Fibroblast of peridontal ligament (primary cell): ENCODE data around the gene GPRC5C.

ENCODE experiments used
- DNase-seq: peaks from one replicate; pipeline ENCODE4 v3.0.0-alpha.2; 2010; ENCODE audit errors: extremely low read depth

GPRC5C gene, protein sequence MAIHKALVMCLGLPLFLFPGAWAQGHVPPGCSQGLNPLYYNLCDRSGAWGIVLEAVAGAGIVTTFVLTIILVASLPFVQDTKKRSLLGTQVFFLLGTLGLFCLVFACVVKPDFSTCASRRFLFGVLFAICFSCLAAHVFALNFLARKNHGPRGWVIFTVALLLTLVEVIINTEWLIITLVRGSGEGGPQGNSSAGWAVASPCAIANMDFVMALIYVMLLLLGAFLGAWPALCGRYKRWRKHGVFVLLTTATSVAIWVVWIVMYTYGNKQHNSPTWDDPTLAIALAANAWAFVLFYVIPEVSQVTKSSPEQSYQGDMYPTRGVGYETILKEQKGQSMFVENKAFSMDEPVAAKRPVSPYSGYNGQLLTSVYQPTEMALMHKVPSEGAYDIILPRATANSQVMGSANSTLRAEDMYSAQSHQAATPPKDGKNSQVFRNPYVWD

DNA sequence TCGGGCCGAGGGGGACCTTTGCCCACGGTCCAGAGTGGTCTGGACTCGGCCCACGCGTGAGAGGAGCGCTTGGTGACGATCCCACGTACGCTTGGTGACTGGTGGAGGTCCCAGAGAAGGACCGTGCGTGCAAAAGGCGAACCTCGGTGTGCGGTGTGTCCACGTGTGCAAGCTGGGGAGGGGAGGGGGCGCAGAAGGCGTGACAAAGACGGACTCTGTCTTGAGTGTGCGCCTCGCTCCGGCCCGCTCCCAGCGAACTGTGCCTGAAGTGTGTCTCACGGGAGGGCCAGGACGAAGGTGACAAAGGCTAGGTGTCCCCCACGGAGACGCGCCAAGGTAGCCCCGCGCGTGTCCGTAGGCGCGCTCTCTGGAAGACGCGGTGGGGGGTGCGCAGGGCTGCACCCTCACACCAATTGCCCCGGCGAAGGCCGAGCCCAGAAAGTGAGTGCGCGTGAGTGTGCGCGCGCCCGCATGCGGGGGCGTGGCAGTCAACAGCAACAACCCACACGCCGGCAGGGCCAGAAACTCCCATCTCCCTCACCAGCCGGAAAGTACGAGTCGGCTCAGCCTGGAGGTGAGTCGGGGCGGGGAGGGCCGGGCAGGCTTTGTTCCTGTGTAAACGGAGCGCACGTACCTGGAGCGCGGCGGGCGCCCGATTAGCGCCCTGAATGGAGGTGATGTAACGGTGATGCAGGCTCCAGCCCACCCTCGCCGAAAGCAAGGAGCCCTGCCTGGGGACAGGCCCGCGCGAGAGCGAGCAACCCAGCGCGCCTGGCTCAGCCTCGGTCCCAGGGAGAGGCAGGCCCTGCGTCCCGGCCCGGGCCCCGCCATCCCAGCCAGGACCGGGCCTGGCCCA is at the start of gene GPRC5C:
TSS of gene GPRC5C (plus strand) at position 521 of the 856 bp plus-strand sequence. CDS start 7,689 bp downstream, outside the sequence.
- no peak for DNase-seq

DNA sequence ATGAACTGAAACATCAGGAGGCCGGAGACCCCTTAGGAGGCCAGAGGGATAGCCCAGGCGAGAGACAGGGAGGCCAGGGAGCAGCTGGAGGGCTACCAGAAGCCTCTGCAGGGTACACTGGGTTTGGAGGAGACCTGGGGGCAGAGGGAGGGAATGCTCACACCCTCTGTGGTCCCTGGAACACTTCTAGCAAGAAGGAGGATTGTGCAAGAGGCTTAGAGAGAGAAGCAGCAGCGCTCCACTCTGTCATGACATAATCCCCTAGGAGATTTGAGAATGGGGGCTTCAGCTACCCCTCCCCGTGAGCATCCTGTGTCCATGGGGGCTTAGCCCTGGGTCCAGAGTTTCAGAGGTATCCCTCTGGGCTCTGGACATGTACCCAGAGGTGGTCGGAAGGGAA is 48.7 kb upstream of the GPRC5C start:
- DNase-seq = no peak

DNA sequence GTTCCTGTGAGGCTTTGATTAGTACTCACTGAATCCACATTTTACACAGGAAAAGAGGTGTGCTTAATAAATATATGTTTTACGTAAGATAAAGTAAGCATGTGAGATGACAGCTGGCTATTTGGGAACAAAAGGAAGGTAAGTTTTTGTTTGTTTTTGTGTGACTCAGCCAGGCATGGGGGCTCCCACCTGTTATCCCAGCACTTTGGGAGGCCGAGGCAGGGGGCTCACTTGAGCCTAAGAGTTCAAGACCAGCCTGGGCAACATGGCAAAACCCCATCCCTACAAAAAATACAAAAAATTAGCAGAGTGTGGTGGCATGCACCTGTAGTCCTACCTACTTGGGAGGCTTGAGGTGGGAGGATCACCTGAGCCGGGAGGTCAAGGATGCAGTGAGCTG is 46.7 kb upstream of the GPRC5C start:
- no peak for DNase-seq

DNA sequence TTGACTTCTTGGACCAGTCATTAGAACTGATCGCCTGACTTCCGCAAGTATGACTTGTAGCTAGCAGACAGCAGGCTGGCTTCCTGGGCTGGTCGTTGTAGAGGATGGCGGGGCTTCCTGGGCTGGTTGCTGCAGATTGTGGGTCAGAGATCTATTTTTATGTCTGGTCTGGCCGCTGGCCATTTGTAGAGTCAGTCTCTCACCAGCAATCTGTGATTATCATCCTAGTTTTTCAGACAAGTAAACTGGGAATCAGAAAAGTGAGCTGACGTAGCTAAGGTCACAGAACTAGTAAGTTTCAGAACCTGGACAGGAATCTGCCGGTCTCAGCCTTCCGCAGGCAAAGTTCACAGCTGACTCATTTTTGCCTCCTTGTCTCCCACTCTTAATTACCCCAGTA is 45.5 kb upstream of the GPRC5C start:
- DNase-seq = no peak

DNA sequence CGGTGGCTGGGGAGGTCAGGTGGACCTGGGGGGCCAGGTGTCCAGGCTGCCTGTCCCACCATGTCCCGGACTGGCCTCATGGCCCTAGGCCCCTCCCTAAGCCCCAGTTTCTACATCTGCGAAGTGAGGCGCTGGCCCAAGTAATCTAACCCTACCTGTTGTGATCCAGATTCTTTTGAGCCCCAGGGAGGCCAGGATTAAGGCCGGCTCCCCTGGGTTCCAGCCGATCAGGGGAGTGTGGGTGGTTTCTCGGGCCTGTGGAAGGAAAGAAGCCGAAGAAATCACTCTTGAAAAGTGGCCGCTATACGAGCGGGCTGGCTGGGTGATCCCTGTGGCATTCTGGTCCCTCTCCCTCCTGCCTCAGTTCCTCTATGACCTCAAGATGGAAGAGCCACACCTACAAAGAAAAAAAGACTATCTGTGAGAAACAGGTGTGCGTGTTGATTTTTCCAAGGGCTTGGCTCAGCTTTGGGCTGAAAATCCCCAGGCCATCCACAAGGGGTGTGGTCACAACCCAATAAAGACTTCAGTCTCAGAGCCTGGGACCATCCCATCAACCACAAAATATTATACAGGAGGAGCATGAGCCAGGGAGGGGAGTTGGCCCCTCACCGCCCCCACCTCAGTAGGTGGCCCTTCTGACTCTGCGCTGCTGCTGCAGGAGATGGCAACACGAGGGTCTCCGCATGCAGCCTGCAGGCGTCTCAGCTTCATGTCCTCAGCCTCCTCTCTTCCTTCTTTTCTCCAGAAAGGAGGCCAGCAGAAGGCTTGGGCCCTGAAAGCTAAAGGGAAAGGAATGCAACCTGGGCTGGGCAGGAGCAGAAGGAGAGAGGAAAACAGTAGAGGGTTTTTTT is 44.3 kb upstream of the GPRC5C start:
- DNase-seq = no peak

DNA sequence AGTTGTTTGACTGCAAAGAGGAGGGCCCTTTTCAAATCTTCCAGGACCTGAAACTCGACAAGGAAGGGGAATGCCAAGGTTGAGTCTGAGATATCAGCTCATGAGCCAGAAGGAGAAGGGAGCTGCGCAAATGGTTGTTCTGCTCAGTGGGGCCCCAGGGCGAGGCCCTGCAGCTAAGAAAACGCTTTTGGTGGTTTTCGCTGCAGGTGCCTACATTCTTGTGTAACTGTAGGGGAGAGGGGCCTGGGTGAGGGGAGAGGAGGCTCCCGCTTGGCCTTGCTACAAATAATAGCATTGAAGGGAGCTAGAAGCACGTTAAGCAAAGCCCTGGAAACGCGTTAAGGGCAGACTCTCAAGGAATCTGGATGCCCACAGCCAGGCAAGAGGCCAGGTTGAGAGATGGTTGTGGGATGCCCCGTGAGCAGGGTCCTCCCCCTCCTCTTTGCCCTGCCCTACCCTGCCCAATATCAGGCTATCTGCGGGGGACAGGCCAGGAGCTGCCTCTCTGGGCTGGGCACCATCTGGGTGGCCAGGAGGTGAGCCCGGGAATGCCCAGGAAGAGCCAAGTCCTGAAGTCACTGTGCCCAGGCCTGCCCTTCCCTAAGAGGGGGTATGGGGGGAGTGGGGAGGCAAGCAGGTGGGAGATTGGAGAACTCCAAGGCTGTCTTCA is 42.7 kb upstream of the GPRC5C start:
- no peak for DNase-seq

DNA sequence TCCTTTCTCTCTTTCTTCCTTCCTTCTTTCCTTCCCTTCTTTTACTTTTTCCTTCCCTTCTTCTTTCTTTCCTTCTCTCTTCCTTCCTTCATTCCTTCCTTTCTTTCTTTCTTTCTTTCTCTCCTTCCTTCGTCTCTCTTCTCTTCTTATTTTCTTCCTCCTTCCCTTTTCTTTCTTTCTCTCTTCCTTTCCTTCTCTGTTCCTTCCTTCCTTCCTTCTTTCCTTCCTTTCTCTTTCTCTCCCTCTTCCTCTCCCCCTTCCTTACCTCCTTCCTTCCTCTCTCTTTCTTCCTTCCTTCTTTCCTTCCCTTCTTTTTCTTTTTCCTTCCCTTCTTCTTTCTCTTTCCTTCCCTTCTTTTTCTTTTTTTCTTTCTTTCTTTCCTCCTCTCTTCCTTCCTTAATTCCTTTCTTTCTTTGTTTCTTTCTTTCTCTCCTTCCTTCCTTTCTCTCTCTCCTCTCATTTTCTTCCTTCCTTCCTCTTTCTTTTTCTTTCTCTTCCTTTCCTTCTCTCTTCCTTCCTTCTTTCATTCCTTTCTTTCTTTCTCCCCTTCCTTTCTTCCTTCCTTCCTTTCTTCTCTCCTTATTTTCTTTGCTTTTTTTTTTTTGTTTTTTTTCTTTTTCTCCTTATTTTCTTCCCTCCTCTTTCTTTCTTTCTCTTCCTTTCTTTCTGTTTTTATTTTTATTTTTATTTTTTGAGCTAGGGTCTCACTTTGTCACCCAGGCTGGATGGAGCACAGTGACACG is 41.8 kb upstream of the GPRC5C start:
- no peak for DNase-seq

DNA sequence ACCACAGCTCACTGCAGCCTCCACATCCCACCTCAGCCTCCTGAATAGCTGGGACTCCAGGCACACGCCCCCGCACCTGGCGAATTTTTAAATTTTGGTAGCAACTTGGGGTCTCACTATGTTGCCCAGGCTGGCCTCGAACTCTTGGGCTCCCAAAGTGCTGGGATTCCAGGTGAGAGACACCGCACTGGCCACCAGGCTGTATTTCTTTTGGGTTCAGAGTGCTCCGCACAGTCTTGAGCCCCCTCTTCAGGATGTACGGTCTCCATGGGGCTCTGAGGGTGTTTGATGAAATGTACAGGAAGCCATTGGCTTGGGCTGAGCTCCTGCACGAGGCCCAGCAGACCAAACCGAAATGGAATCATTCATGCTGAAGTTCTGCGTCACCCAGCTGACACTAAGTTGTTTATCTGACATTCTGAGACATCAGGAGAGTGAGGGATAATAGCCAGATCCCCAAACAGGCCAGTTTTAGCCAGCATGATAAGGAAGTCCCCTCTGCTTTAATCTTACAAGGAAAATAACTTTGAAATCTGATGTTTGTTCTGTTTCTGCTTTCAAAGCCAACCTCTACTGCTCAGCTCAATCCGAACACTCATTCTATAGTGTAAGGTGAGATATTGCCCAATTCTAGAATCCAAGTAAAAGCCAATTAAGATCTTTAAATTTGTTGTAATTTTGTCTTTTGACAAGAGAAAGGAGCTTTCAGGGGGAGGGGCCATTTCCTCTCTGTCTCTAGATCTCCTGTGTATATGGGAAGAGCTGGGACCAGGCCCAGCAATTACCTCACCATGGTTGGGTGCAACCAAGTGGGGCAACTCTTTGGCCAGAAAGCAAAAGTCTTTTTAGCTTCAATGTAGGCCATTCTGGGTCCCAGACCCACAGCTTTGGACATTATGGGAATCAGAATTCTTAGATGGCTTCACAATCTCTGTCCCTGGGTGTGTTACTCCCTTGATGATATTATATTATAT is 40.9 kb upstream of the GPRC5C start:
- DNase-seq = no peak

DNA sequence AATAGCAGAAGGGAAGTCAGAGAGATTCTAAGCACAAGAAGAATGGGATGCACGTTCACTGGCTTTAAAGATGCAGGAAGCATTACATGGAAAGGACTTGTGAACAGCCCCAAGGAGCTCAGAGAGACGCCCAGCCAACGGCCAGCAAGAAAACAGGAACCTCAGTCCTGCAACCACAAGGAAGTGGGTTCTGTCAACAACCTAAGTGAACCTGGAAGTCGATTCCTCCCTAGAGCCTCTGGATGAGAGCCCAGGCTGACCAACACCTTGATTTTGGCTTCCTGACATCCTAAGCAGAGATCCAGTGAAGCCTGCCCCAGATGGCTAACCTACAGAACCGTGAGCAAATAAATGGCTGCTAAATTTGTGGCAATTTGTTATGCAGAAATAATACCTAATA is 40.1 kb upstream of the GPRC5C start:
- DNase-seq = no peak

DNA sequence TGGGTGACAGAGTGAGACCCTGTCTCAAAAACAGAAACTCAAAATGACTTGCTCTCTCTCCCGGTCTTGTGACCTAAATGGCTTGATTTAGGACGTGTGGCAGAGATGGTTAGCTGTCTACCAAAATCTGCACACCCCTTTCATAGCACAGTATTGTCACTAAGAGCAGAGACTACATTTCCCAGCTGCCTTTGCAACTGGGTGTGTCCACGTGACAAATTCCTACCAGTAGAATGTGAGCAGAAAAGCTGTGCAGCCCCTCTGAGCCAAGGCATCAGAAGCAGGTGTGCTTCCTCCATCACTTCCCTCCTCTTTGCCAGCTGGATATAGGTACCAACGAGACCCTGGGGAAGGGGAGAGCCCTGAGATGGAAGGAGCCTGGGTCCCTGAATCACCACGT is 39.0 kb upstream of the GPRC5C start:
- DNase-seq = no peak

DNA sequence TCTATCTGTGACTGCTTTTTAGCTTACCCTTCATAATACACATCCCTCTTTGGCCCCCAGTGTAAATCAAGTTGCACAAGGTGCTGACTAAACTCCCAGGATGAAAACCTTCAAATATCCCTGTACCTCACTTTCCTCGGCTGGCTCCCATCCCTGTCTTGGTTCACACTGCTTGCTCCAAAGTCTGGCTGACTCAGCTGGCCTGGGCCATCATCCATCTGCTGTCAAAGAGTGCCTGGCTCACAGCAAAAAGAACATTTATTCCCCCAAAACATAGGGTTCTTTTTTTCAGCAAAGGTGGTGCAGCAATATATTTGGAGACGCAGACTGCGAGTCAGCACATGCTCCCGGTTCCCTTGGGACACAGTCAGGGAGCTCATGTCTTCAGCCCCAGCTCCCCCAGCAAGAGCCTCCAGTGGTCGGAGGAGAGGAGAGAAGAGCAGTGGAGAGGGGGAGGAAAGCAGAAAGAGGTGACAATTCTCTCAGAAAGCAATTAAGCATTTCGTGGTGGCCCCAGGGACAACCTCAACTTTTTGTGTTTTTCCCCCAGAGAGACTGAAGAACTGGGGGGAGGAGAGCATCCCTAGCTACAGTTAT is 38.4 kb upstream of the GPRC5C start:
- DNase-seq = no peak

DNA sequence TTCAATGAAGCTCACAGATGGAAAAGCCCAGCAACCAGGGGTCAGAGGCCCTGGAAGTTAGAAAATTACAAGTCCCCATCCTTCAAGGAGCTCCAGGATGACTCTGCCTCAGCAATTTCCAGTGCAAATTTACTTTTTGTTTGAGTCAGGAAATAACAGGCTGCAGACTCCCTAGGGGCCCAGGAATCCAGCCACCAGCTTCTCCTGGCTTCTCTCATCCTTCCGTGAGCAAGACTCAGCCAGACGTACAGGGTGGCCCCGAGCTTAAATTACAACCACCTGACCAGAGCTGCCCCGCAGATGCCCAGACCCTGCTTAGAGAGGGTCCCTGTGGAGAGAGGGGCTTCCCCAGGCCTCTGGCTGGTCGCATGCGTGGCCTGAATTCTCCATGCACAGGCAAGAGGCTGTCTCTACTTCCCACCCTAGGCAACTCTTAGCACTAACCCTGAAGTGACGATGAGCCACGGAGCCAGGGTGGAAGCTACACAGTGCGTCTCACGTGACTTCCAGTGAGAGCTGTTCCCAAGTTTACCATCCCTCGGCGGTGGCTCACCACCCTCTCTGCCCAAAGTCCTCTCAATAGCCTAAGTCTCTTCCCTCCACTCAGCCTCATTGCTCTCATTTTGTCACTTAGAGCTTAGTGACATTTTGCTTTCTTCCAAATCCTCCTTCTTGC is 37.5 kb upstream of the GPRC5C start:
- DNase-seq = no peak

DNA sequence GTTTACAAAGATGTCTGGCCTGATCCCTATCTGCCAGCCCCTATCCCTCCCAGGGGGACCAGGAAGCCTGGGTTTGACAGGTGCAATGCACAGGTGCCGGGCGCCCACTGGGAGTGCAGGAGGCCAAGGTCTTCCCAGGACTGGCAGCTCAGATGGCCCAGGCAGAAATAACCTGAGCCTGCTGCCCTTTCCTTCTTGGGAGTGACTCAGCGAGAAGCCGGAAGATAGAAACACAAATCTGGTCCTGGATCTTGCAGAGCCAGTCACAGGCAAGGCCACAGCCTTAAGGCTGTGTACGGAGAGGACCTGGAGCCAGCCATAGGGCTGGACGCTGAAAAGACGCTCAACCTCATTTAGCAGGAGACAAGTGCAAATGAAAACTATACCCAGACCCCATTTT is 36.9 kb upstream of the GPRC5C start:
- DNase-seq = no peak

DNA sequence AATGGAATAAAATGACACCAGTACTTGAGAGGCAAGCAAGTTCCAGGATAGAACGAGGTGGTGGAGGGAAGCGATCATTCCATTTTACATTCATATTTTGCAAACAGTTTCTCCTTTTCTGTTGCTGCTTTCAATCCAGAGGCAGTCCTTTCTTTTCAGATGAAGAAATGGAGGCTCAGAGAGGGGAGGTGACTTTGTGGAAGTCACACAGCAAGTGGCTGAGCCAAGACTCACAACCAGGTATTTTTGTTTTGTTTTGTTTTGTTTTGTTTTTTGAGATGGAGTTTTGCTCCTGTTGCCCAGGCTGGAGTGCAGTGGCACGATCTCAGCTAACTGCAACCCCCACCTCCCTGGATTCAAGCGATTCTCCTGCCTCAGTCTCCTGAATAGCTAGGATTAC is 35.3 kb upstream of the GPRC5C start:
- no peak for DNase-seq

DNA sequence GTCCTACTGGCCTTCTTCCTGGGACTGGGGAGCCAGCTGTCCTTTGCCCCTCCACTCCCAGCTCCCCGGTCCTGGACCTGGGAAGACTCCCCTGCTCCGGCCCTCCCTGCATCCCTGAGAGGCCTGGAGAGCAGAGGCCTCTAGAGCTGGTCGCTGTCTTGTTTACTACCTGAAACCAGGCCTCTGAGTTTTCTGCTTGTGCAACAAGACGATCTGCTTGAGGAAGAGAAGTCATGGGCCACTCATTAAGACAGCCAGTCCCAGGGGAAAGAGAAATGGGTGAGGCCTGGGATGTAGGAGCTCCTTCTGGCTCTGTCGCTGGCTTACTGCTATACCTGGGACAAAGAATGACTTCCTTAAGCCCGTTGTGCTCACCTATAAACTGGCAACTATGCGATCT is 29.8 kb upstream of the GPRC5C start:
- DNase-seq = no peak

DNA sequence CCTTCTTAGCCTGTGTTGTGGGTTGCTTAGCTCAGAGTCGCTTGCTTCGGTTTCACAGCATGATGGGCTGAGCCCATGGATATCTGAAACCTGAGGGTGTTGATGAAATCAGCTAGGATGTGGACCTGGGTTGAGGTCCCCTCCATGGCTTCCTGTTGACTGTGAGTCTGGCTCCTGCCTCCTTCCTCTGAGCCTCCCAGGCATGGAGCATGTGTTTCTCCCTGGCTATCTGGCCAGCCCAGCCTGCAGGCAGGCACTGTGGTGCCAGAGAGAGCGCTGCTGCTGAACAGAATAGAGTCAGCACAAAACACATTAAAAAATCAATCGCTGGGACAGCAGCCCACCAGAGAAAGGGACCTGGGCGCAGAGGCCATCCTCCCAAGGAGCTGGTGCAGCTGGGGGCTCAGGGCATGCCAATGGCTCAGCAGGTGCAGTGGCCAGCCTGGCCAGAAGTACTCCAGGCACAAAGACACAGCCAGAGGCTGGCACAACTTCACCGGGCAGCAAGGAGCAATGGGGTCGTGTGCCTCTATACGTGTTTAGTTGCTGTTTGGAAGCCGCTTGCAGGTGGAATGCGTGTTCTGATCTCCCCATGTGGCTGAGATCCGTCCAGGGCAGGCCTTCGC is 28.3 kb upstream of the GPRC5C start:
- no peak for DNase-seq

DNA sequence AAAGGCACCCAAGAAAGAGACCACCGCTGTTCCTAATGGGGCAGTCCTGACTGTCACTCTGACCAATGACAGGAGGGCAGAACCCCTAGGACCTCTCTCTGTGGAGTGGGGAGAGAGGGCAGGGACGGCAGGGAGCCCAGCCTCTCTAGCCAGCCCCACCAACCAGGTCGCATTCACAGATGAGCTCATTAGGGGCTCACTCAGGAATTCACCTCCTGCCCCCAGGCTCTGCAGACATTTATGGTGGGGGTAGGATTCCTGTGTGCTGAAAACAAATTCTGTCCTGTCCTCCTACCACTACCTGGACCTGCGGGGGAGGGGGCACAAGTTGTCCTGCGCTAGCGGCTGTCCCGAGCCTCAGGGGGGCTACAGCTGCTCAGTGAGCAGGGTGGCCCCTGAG is 27.7 kb upstream of the GPRC5C start:
- no peak for DNase-seq

DNA sequence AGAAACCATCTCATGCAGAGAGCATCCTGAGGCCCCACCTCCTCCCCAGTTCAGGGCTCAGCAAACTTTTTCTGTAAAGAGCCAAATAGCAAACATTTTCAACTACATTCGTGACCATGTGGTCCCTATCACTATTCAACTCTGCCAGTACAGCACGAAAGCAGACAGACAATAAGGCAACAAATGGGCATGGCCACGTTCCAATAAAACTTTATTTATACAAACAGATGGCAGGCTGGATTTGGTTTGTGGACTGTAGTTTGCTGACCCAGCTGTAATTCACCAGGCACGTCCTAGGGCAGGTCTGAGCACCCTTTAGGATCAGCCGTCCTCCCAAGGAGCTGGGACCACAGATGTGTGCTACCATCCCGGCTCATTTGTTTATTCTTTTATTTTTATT is 27.1 kb upstream of the GPRC5C start:
- DNase-seq = no peak
